Psoas muscle (tissue), 8 donors: ENCODE results near the gene FAT1. TPM values are rescaled to one million over a fixed set of nuclear protein-coding genes. Genes with fewer than 3 reads are reported as not detected.

Experiments
- ATAC-seq, 4 donors: fragments of 200-7000 bp; cut with Tn5 transposase; one replicate each; pipeline ENCODE4 v1.9.1; 2020; ENCODE audit warnings: moderate library complexity in 3 of 4, mild to moderate bottlenecking in 2 of 4
- DNase-seq, 2 donors: peaks; one replicate each; pipeline ENCODE4 v3.0.0-alpha.2; 2020
- H3K27ac ChIP-seq: fragments of 200-600 bp; one replicate; pipeline ENCODE4 v1.8.0; 2022
- H3K27me3 ChIP-seq, 3 donors: fragments of 200-600 bp in 1 of 3; one replicate each; pipeline versions ENCODE4 v1.6.1 to v1.8.0; 2013 to 2022; ENCODE audit warnings: low read length in 2 of 3, mild to moderate bottlenecking in 2 of 3, moderate library complexity in 1 of 3; ENCODE audit not compliant: insufficient read depth in 3 of 3
- H3K36me3 ChIP-seq, 2 donors: fragments of 200-600 bp in 1 of 2; one replicate each; pipeline versions ENCODE4 v1.6.1 to v1.8.0; 2013 to 2022; ENCODE audit warnings: low read depth in 1 of 2, mild to moderate bottlenecking in 1 of 2, moderate library complexity in 1 of 2; ENCODE audit not compliant: insufficient read depth in 1 of 2
- H3K4me1 ChIP-seq: fragments of 200-600 bp; one replicate; pipeline ENCODE4 v1.8.0; 2022
- H3K4me3 ChIP-seq: fragments of 200-600 bp; one replicate; pipeline ENCODE4 v1.8.0; 2022; ENCODE audit warnings: mild to moderate bottlenecking
- H3K9me3 ChIP-seq: fragments of 200-600 bp; one replicate; pipeline ENCODE4 v1.8.0; 2022
- CTCF ChIP-seq: fragments of 200-600 bp; IDR thresholded peaks from one replicate; pipeline ENCODE4 v1.8.0; 2022; ENCODE audit warnings: antibody characterized with exemption
- WGBS, 3 donors: extraction: QIAGEN DNeasy Blood & Tissue Kit; methylation state at CpG; one replicate each; pipeline versions ENCODE4 v1.1.6 to v1.1.7; 2013; 5-methylcytosine and 5-hydroxymethylcytosine counted together
- intact Hi-C, 2 donors: fragments of 100-400 bp; cut with DNase I; formaldehyde crosslinking; loops; one replicate each; pipeline versions ENCODE4 v1.11.0 to v1.14.2; 2022
- polyA plus RNA-seq, 3 donors: library from polyadenylated mRNA; stranded (reverse); fragments of 200-250 nt; gene quantifications; one replicate each; pipeline ENCODE4 v1.2.3, GENCODE V29; 2013
- total RNA-seq, 4 donors: library from RNA; stranded (reverse); fragmentation: NEBNext Ultra II Directional in 2 of 4; extraction: Animal tissue kit (Norgen Biotek cat#: 25700) in 2 of 4; gene quantifications; one replicate each; pipeline versions ENCODE4 v1.2.1 to v1.2.4, GENCODE V29; 2021 to 2023
- donor health status: healthy with polysubstance abuse.
- donor health status: DM: no; HTN: no; CAD: no; lungs with moderate emphysema.
- donor health status: Bipolar disorder and iron deficiency.
- donor health status: healthy.
- donor health status: DM: yes; HTN: yes; CAD: no.
- donor health status: DM: no; HTN: no; CAD: no.
- donor health status: DM: no; HTN: no; CAD: no.
- donor health status: DM: yes; HTN: yes; CAD: no.

Gene FAT1
- total and polyA plus RNA-seq, 7 donors = 1.8 to 11.5 (median 4.0) TPM

DNA sequence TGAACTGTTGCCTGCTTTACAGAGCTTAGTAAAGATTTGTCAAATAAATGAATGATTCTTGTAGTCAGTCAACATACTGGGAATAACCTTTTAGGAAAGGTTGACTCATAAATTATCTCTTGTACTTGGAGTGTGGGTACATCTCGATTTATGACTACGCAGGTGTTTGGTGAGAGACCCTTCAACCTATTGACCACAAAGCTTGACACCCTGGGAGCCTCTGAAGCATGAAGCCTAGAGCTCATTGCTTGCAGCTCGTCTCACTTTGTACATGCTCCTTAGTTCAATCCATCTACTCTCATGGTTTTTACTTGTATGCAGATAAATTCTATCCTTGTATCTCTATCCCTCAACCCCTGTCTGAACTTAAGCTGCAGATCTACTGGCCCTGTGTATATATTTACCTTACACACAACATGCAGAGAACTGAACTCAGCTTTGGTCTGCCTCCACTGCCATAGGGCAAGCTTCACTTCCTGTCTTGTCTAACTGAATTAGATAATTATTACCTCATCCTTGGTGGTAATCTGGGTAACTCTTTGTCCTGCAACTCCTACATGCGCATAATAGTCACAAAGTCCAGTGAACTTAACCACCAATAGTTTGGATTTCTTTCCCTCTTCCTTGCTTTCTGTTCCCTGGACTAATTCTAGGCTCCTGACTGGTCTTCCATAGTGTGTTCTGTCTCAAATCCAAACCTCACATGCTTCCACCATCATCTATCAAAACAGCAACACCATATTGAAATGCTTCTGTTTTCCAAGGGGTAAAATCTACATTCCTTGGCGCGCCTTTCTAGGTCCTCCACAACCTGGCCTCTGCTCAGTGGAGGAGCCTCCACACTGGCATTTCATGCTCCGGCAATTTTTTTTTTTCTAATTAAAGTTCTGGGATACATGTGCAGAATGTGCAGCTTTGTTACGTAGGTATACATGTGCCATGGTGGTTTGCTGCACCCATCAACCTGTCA lies 32.2 kb upstream of the FAT1 start:
- ATAC-seq = no peak
- Histone ChIP-seq H3K4me3 (no peak overlapping the region), H3K36me3 (no peaks in the 10 kb centered on the region), H3K9me3 (no peaks in the 10 kb centered on the region), H3K27ac (no peak overlapping the region), H3K27me3 (peaks cover 0 to 3% (median 0%) of the 10 kb centered on the region in 3 donors), H3K4me1 (no peaks in the 10 kb centered on the region)
- no peak for TF ChIP-seq CTCF
- intact Hi-C loops = no loop called here
- DNase-seq = no peak
- WGBS, 3 donors = 91 to 92% (median 92%) methylated on average over 8 of the region's 8 CpGs

DNA sequence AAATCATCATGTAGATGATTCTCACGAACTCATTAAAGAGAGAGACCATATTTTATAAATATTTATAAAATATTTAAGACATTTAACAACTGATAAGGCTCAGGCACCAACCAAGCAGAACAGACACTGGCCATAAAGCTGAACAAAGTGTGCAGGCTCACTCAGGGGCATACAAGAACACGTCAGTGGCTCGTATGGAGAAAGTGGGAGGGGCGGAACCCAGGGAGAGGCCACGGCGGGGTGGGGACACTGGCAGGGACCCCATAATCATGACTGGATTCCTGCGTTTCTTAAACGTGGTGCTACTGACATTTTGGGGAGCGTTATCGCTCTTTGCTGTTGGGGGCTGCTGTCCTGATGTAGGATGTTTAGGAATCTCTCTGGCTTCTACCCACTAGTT lies 31.3 kb upstream of the FAT1 start:
- WGBS, 3 donors = 72 to 84% (median 80%) methylated on average over 10 of the region's 10 CpGs
- Histone ChIP-seq H3K27ac (no peak overlapping the region), H3K36me3 (no peaks in the 10 kb centered on the region), H3K4me3 (no peak overlapping the region), H3K4me1 (no peaks in the 10 kb centered on the region), H3K9me3 (no peaks in the 10 kb centered on the region), H3K27me3 (peaks cover 0 to 3% (median 0%) of the 10 kb centered on the region in 3 donors)
- no peak for DNase-seq
- no peak for TF ChIP-seq CTCF
- no peak for ATAC-seq
- intact Hi-C loops = no loop called here

DNA sequence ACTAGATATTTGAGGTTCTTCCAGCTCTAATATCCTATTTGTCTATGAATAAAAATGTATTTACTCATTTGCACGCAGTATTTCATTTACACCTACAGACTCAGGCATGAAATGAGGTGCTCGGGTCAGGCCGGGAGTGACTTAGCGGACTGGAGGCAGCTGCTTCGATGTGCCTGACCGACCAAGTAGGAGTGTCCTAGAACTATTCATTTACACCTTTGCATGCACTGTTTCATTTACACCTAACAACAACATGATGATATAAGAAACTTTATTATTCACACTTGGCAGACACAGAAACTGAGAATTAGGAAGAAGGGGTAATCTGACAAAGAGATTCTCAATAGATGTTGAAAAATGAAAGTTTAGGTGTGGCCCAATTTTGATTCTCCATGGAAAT lies 28.7 kb upstream of the FAT1 start:
- peaks cover 0 to 2% (median 0%) of the 10 kb centered on the region in 3 donors for H3K27me3 ChIP-seq
- TF ChIP-seq CTCF = no peak
- H3K9me3 ChIP-seq = no peaks in the 10 kb centered on the region
- no peaks in the 10 kb centered on the region for H3K36me3 ChIP-seq
- DNase-seq (no peak), ATAC-seq (no peak)
- WGBS, 3 donors = 86 to 94% (median 91%) methylated on average over 6 of the region's 6 CpGs
- no peak overlapping the region for H3K27ac ChIP-seq
- no peak overlapping the region for H3K4me3 ChIP-seq
- intact Hi-C loops = no loop called here
- no peaks in the 10 kb centered on the region for H3K4me1 ChIP-seq

DNA sequence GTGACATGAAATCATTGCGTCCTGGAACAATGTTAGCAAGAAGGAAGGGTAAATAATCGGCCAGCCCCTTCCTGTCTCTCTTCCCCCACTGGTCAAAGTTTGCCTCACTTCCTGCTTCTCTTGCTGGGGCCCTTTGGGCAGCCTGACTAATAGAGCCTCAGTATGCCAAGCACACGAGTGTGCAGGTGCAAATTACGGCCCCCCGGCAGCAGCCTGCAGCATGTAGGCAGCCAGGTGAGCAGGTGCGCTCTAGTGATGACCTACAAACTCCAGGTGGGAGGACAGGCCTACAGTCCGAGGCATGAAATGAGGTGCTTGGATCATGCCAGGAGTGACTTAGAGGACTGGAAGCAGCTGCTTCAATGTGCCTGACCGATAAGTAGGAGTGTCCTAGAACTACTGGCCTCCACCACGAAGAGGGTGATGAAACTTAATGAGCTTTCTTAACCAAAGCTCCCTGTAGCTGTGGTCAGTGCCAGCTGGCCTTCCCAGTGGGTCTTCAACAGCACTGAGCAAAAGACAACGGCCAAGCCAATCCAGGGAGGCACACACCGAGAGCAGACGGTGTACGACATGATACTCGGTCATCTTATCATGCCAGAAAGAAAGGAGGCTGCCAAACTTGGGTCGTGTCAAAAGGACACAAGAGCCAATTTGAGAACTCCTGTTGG lies 26.1 kb upstream of the FAT1 start:
- H3K27ac ChIP-seq = no peak overlapping the region
- no peak overlapping the region for H3K4me3 ChIP-seq
- H3K36me3 ChIP-seq = no peaks in the 10 kb centered on the region
- no peaks in the 10 kb centered on the region for H3K9me3 ChIP-seq
- intact Hi-C loops = no loop called here
- TF ChIP-seq CTCF = no peak
- peak in 1 of 4 donors; percentile 30 for ATAC-seq
- no peaks in the 10 kb centered on the region for H3K4me1 ChIP-seq
- no peak for DNase-seq
- H3K27me3 ChIP-seq = peaks cover 0 to 2% (median 0%) of the 10 kb centered on the region in 3 donors
- WGBS, 3 donors = 34 to 57% (median 41%) methylated on average over 15 of the region's 15 CpGs
